GM12801 (cell line): ENCODE measurements around the gene BGLAP.

Experiments used
- CTCF ChIP-seq: IDR thresholded peaks from one replicate; pipeline ENCODE4 v1.5.1; 2011; ENCODE audit warnings: control low read depth; ENCODE audit not compliant: insufficient read length; ENCODE audit errors: extremely low read depth

Gene BGLAP

DNA sequence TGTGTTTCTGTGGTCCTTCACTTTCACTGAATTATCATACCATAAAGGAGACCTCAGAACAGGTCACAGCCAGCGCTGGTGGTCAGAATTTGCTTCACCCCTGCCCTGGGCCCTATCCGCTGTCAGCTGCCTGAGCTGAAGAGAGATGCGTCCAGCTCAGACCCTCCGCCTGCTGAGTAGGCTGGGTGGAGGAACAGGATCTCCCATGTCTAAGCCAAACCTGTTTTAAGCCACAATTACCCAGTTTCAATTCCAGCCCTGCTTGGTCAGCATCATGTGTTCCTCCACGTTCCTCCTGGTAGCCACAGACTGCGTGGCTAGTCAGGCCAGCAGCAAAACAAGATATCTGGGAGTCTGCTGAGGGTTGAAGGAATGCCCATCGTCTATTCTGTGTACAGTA lies 13.5 kb upstream of the BGLAP start:
- TF ChIP-seq CTCF: no peak

DNA sequence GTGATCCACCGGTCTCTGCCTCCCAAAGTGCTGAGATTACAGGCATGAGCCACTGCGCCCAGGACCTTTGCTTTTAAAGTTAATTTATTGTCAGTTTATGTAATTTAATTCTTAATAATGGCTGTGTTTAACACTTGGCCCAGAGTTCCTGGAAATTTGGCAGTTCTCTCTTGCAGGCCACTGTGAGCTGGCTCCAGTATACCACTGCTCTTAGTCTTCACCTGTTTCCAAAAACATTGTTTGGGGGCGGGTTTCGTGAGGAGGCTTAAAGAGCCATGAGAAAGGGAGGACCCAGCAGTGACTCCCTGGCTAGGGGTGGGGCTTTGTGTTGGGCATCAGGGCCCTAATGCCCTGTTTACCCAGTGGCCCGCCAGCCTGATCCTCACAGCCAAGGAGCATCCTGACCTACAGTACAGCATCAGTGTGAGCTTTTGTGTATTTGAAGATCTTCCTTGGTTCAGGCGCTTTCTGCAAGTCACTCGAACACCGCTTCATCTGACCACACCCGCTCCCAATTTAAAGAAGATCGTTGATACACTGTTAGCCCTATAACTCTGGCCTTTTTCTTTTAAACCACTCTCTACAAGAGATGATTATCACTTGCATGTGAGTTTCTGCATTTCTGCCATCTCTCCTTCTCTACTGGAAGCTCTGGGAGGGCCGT lies 12.0 kb upstream of the BGLAP start:
- no peak for TF ChIP-seq CTCF

- TF ChIP-seq CTCF: no peak
These were observed 11.5 kb upstream of the BGLAP start for GRCh38 chr1:156230473-156230837.

GRCh38 chr1:156232201-156232894 lies 9.6 kb upstream of the BGLAP start:
- no peak for TF ChIP-seq CTCF

GRCh38 chr1:156233426-156234127 lies 8.4 kb upstream of the BGLAP start:
- TF ChIP-seq CTCF: no peak

GRCh38 chr1:156236164-156236563 lies 5.8 kb upstream of the BGLAP start:
- TF ChIP-seq CTCF: no peak

DNA sequence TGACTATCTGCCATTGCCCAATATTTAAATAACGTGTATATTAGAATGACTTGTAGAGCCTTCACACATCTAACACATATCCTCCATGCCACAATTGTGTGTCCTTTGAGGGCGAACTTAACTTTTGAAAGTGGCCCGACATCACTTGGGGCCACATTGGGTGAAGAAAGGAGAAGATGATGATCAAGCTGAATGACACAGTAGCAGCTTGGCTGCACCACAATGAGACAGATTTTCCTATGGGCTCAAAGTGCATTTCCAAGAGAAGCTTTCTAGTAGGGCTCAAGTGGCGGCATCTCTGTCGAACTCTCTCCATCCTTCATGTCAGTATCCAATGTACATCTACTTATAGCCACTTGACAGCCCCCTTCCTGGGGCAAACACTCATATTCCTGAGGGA lies 3.7 kb upstream of the BGLAP start:
- TF ChIP-seq CTCF: no peak
